ENCODE measurements around the gene KIT.

GRCh38 chr4:54712206-54712605 is 54.4 kb downstream of the KIT start:
- no peak for TF ChIP-seq CTCF (IDR thresholded peaks at IDR 0.05)
- no peak for TF ChIP-seq EZH2 (IDR thresholded peaks at IDR 0.05; ENCODE audit: borderline replicate concordance, insufficient read depth, low read depth, low read length, poor library complexity, severe bottlenecking)
